GM12878 (cell line): Measurements from ENCODE around the gene TGM5. TPM values are rescaled to one million over a fixed set of nuclear protein-coding genes. Genes with fewer than 3 reads are reported as not detected.

Experiments
- ATAC-seq: fragments of 200-7000 bp; cut with Tn5 transposase; 3 replicates; pipeline ENCODE4 v1.9.1; 2020; ENCODE audit warnings: mild to moderate bottlenecking, moderate library complexity
- BruUV-seq: library from RNA; stranded (reverse); fragments of 400-500 nt; replicated peaks from 2 replicates; lab custom pipeline; 2021; lab: Mats Ljungman, UMichigan
- CTCF ChIA-PET: fragments of 300-600 bp; sonication (Branson Sonifier 250); formaldehyde crosslinking; extraction: SDS; loops from one replicate; lab custom pipeline; 2021; ENCODE audit warnings: inconsistent platforms; lab: Yijun Ruan, JAX
- POLR2A ChIA-PET: fragments of 350-600 bp; formaldehyde crosslinking; extraction: SDS; loops from one replicate; lab custom pipeline; 2021; ENCODE audit warnings: inconsistent platforms; lab: Charles Lee
- RAD21 ChIA-PET: fragments of 300-600 bp; sonication (Branson Sonifier 250); formaldehyde crosslinking; loops from one replicate; lab custom pipeline; 2023; ENCODE audit warnings: antibody characterized with exemption; ENCODE audit not compliant: unreplicated experiment; lab: Charles Lee
- SMC1A ChIA-PET: fragments of 300-600 bp; sonication (Branson Sonifier 250); formaldehyde crosslinking; loops from one replicate; lab custom pipeline; 2023; ENCODE audit not compliant: unreplicated experiment, uncharacterized antibody; lab: Charles Lee
- DNase-seq: peaks from one replicate; pipeline ENCODE4 v3.0.0-alpha.2; 2011; ENCODE audit warnings: low read depth, low spot score
- FAIRE-seq: peaks from 3 replicates; lab custom pipeline; 2011; peaks lifted over from hg19 to GRCh38; lab: Jason Lieb, UNC
- H2AFZ ChIP-seq: 2 replicates; pipeline ENCODE4 v1.6.0; 2011; ENCODE audit warnings: low read depth, low read length, control low read depth; ENCODE audit not compliant: control insufficient read depth
- H3K27ac ChIP-seq: 2 replicates; pipeline ENCODE4 v1.5.1; 2011; ENCODE audit warnings: control low read depth; ENCODE audit not compliant: control insufficient read depth, insufficient read depth
- H3K27me3 ChIP-seq, 2 experiments: replicated peaks in 1 of 2; 2 replicates each; pipeline versions ENCODE4 v1.6.0 to v1.6.1; 2011; ENCODE audit warnings: low read length in 1 of 2; ENCODE audit not compliant: control insufficient read depth in 2 of 2, insufficient read depth in 2 of 2
- H3K36me3 ChIP-seq, 2 experiments: 2 replicates each; pipeline ENCODE4 v1.5.1; 2011; ENCODE audit warnings: low read length in 1 of 2; ENCODE audit not compliant: control insufficient read depth in 2 of 2, insufficient read depth in 2 of 2
- H3K4me1 ChIP-seq: 2 replicates; pipeline ENCODE4 v1.6.1; 2011; ENCODE audit warnings: mild to moderate bottlenecking, low read length, moderate library complexity, mixed read lengths; ENCODE audit not compliant: control insufficient read depth, insufficient read depth
- H3K4me2 ChIP-seq: 2 replicates; pipeline ENCODE4 v1.6.0; 2011; ENCODE audit warnings: control low read depth; ENCODE audit not compliant: control insufficient read depth, insufficient read depth
- H3K4me3 ChIP-seq: fragments of 200-600 bp; sonication (generic); 2 replicates; pipeline ENCODE4 v1.5.1; 2016
- H3K79me2 ChIP-seq: 2 replicates; pipeline ENCODE4 v1.6.0; 2011; ENCODE audit warnings: low read length; ENCODE audit not compliant: control insufficient read depth, insufficient read depth
- H3K9ac ChIP-seq: 2 replicates; pipeline ENCODE4 v1.8.0; 2011; ENCODE audit warnings: low read length, control low read depth, mixed read lengths; ENCODE audit not compliant: control insufficient read depth, insufficient read depth
- H3K9me3 ChIP-seq: replicated peaks from 3 replicates; pipeline ENCODE4 v1.5.1; 2011; ENCODE audit warnings: mild to moderate bottlenecking, low read length; ENCODE audit not compliant: control insufficient read depth, insufficient read depth
- H4K20me1 ChIP-seq: 2 replicates; pipeline ENCODE4 v1.6.0; 2011; ENCODE audit not compliant: control insufficient read depth, insufficient read depth
- FOXK2 ChIP-seq: fragments of 450-650 bp; IDR thresholded peaks from 2 replicates; pipeline ENCODE4 v1.6.1; 2017; ENCODE audit warnings: mild to moderate bottlenecking, moderate library complexity
- HCFC1 ChIP-seq: fragments of 150-350 bp; IDR thresholded peaks from 2 replicates; pipeline ENCODE4 v1.6.1; 2014; ENCODE audit warnings: low read length
- JUND ChIP-seq: IDR thresholded peaks from 2 replicates; pipeline ENCODE4 v1.6.1; 2012; ENCODE audit warnings: low read depth, mild to moderate bottlenecking, low read length, improper control_type of control experiment, moderate library complexity
- MYB ChIP-seq: fragments of 150-350 bp; IDR thresholded peaks from 2 replicates; pipeline ENCODE4 v1.6.1; 2014; ENCODE audit warnings: mild to moderate bottlenecking, low read depth, low read length, borderline replicate concordance
- PRDM15 ChIP-seq: fragments of 450-650 bp; formaldehyde crosslinking; IDR thresholded peaks from 2 replicates; pipeline ENCODE4 v1.4.0; 2020; ENCODE audit warnings: mild to moderate bottlenecking, moderate library complexity
- USF2 ChIP-seq: IDR thresholded peaks from 2 replicates; pipeline ENCODE4 v1.6.1; 2011; ENCODE audit warnings: low read depth, low read length, improper control_type of control experiment, borderline replicate concordance
- YBX1 ChIP-seq: fragments of 450-650 bp; IDR thresholded peaks from 2 replicates; pipeline ENCODE4 v1.6.1; 2016; ENCODE audit warnings: antibody characterized with exemption
- ZNF217 ChIP-seq: fragments of 450-650 bp; IDR thresholded peaks from 2 replicates; pipeline ENCODE4 v1.6.1; 2017; ENCODE audit warnings: antibody characterized with exemption, mild to moderate bottlenecking
- WGBS: methylation state at CpG from one replicate; pipeline ENCODE4 v1.1.6; 2016; ENCODE audit warnings: low lambda C conversion rate; ENCODE audit not compliant: insufficient replicate concordance, insufficient coverage; ENCODE audit errors: missing lambda C conversion rate; 5-methylcytosine and 5-hydroxymethylcytosine counted together
- in situ Hi-C: fragments of 300-500 bp; cut with MboI; formaldehyde crosslinking; loops from 9 replicates; pipeline ENCODE4 v1.14.3; 2018; ENCODE audit warnings: mixed read lengths
- intact Hi-C: fragments of 100-400 bp; cut with micrococcal nuclease; formaldehyde crosslinking; loops from one replicate; pipeline ENCODE4 v1.14.2; 2022; ENCODE audit not compliant: unreplicated experiment
- polyA plus RNA-seq, 11 experiments: library from polyadenylated mRNA; depleted of rRNA in 4 of 11; unstranded in 6 of 11; stranded (reverse) in 5 of 11; fragments of >200 nt; fragmentation: Nextera tagmentation in 4 of 11; fragmentation: Illumina TruSeq in 1 of 11; extraction: Ambion mirVana in 4 of 11; extraction: Trizol in 1 of 11; gene quantifications; 1 replicate in 1 of 11; 2 replicates in 10 of 11; pipeline versions ENCODE4 v1.2.1 to v1.2.3, GENCODE V29; 2011 to 2016; ENCODE audit warnings: inconsistent platforms in 2 of 11, missing spikeins in 2 of 11, low read depth in 1 of 11
- total RNA-seq, 4 experiments: library from RNA; depleted of rRNA in 3 of 4; stranded (reverse); fragments of >200 nt in 3 of 4; fragmentation: Illumina TruSeq in 1 of 4; extraction: Trizol in 1 of 4; gene quantifications; 2 replicates each; pipeline versions ENCODE4 v1.2.1 to v1.2.3, GENCODE V29; 2013 to 2021

The TGM5 gene
- total and polyA plus RNA-seq, 10 of the 15 experiments (the other 5 are each of a cell fraction or from before 2014, with no cell fraction given) = 4.4 to 27.1 (median 5.6) TPM

DNA sequence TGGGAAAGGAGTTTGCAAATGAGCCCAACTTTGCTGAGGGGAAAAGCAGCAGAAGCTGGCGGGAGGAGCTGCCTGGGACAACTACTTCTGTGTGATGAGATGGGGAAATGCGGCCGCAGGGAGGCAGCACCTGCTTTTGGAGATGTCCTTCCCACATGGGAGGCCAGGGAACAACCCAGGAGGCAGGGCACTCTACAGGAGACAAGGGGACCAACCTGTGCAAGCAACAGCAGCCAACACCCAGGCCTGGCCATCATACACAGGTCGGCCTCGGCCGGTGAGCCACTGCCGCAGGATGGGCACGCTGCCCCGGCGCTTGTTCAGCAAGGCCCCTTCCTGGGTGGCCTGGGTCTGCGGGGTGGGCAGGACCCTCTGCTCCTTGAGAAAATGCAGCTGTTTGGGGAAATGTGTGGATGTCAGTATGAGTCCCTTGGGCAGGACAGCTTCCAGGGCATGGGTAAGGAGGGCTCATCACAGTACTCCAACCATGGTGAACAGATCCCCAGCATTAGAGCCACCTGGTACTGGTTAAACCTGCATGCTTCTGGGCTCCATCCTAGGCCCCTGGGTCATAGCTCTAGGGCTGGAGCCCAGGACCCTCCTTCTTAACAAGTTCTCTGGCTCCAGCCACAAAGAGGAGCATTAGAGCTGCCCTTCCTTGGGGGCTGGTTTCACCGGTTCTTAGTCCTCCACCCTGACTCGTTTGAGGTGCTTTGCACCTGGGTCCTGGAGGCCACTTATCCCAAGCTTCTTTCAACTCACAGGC, 57.5 kb downstream of the TGM5 start (continued):
- TF ChIP-seq USF2 (no peak), FOXK2 (no peak), YBX1 (no peak), JUND (no peak)

GRCh38 chr15:43208052-43209002, 58.4 kb downstream of the TGM5 start:
- H3K79me2 ChIP-seq = no peaks in the 10 kb centered on the region
- ChIA-PET POLR2A (interaction anchor here (0.5 to 1.0 kb wide), 3 partner anchors 14 to 834 kb away, joined by 3 to 5 read pairs (median 4); no protein-coding TSS in a partner anchor), CTCF (interaction anchor here (0.6 to 1.6 kb wide), 5 partner anchors 8 to 72 kb away, joined by 3 to 5 read pairs (median 3); no protein-coding TSS in a partner anchor), RAD21 (interaction anchor here (1.1 kb wide), 1 partner anchor 17 kb away, joined by 3 read pairs; no protein-coding TSS in a partner anchor), SMC1A (interaction anchor here (1.2 kb wide), 1 partner anchor 78 kb away, joined by 3 read pairs; no protein-coding TSS in a partner anchor)
- TF ChIP-seq ZNF217 = no peak
- TF ChIP-seq PRDM15 (CRISPR knock-in tag) = no peak
- no peak for TF ChIP-seq MYB
- TF ChIP-seq USF2 = no peak
- no peak for TF ChIP-seq HCFC1
- no peaks in the 10 kb centered on the region for H3K9me3 ChIP-seq
- DNase-seq = no peak
- ATAC-seq = no peak
- no peak overlapping the region for H3K4me3 ChIP-seq
- H4K20me1 ChIP-seq = no peaks in the 10 kb centered on the region
- H3K4me2 ChIP-seq = no peak overlapping the region
- WGBS = 39% methylated on average over 23 of the region's 23 CpGs
- intact Hi-C loops (no loop called here), in situ Hi-C loops (no loop called here)
- H3K4me1 ChIP-seq = no peaks in the 10 kb centered on the region
- H3K9ac ChIP-seq = no peak overlapping the region
- no peak for FAIRE-seq
- H2AFZ ChIP-seq = no peak overlapping the region
- peaks cover 0 to 3% of the 10 kb centered on the region in 2 experiments; a peak in 2 of 4 replicates for H3K27me3 ChIP-seq
- BruUV-seq = no TSS peak
- H3K36me3 ChIP-seq = no peaks in the 10 kb centered on the region
- H3K27ac ChIP-seq = no peak overlapping the region
